Adipose tissue (tissue), 3 donors: ENCODE data around the gene NDFIP2. TPM values are rescaled to one million over a fixed set of nuclear protein-coding genes. Genes with fewer than 3 reads are reported as not detected.
"Not testable (repeated sequence)": the region's sequence is repeated elsewhere in the genome, so short reads cannot be mapped to it uniquely, and the experiment has no call there.

Experiments
- H3K27ac ChIP-seq: one replicate; pipeline ENCODE4 v1.5.1; 2013; ENCODE audit warnings: low read depth, low read length
- WGBS, 3 donors: extraction: QIAGEN DNeasy Blood & Tissue Kit; methylation state at CpG; one replicate each; pipeline ENCODE4 v1.1.7; 2013; 5-methylcytosine and 5-hydroxymethylcytosine counted together
- polyA plus RNA-seq, 3 donors: library from polyadenylated mRNA; stranded (reverse); fragments of 200-250 nt; gene quantifications; one replicate each; pipeline ENCODE4 v1.2.3, GENCODE V29; 2013
- donor health status: healthy with polysubstance abuse.
- donor health status: Bipolar disorder and iron deficiency.
- donor health status: healthy.

NDFIP2 gene
- polyA plus RNA-seq, 3 donors = 8.3 to 12.4 (median 11.0) TPM

GRCh38 chr13:79549355-79550106 is 68.6 kb downstream of the NDFIP2 start:
- WGBS, 3 donors = 66 to 89% (median 88%) methylated on average over 2 of the region's 2 CpGs
- no peak overlapping the region for H3K27ac ChIP-seq

GRCh38 chr13:79557666-79558065 is 76.7 kb downstream of the NDFIP2 start:
- WGBS, 3 donors = 98 to 100% (median 98%) methylated on average over 2 of the region's 2 CpGs
- H3K27ac ChIP-seq = no peak overlapping the region

GRCh38 chr13:79560954-79561353 is 80.0 kb downstream of the NDFIP2 start:
- WGBS, 3 donors = 83 to 91% (median 87%) methylated on average over 2 of the region's 2 CpGs
- no peak overlapping the region for H3K27ac ChIP-seq

GRCh38 chr13:79562557-79562956 is 81.6 kb downstream of the NDFIP2 start:
- H3K27ac ChIP-seq = no peak overlapping the region

- WGBS, 3 donors = 98 to 99% (median 98%) methylated on average over 2 of the region's 2 CpGs
Measured at GRCh38 chr13:79566118-79566517, 85.2 kb downstream of the NDFIP2 start.

GRCh38 chr13:79571147-79571546 is 90.2 kb downstream of the NDFIP2 start:
- 63 to 76% (median 65%) methylated on average over 1 of the region's 1 CpG for WGBS, 3 donors
- no peak overlapping the region for H3K27ac ChIP-seq

More at GRCh38 chr13:79566118-79566517, 85.2 kb downstream of the NDFIP2 start:
- no peak overlapping the region for H3K27ac ChIP-seq

- not testable (repeated sequence) for H3K27ac ChIP-seq
Measured at GRCh38 chr13:79573892-79574291, 92.9 kb downstream of the NDFIP2 start.

- 77 to 90% (median 88%) methylated on average over 4 of the region's 4 CpGs for WGBS, 3 donors
- H3K27ac ChIP-seq = no peak overlapping the region
Measured at GRCh38 chr13:79581870-79582315, 100.9 kb downstream of the NDFIP2 start.

GRCh38 chr13:79582896-79583295 is 101.9 kb downstream of the NDFIP2 start:
- 82 to 88% (median 86%) methylated on average over 1 of the region's 1 CpG for WGBS, 3 donors
- no peak overlapping the region for H3K27ac ChIP-seq

- no peak overlapping the region for H3K27ac ChIP-seq
- 57 to 68% (median 67%) methylated on average over 1 of the region's 1 CpG for WGBS, 3 donors
Measured at GRCh38 chr13:79585033-79585432, 104.1 kb downstream of the NDFIP2 start.

GRCh38 chr13:79589603-79590393 is 108.8 kb downstream of the NDFIP2 start:
- WGBS, 3 donors = 56 to 66% (median 62%) methylated on average over 7 of the region's 7 CpGs
- no peak overlapping the region for H3K27ac ChIP-seq

GRCh38 chr13:79590394-79590676 is 109.4 kb downstream of the NDFIP2 start:
- no peak overlapping the region for H3K27ac ChIP-seq

GRCh38 chr13:79591493-79591892 is 110.5 kb downstream of the NDFIP2 start:
- H3K27ac ChIP-seq = no peak overlapping the region

- 80 to 84% (median 84%) methylated on average over 2 of the region's 2 CpGs for WGBS, 3 donors
- no peak overlapping the region for H3K27ac ChIP-seq
Measured at GRCh38 chr13:79593121-79593520, 112.2 kb downstream of the NDFIP2 start.

- H3K27ac ChIP-seq = no peak overlapping the region
- 47 to 77% (median 49%) methylated on average over 2 of the region's 2 CpGs for WGBS, 3 donors
Measured at GRCh38 chr13:79593641-79594275, 112.8 kb downstream of the NDFIP2 start.

- 96 to 97% (median 96%) methylated on average over 27 to 33 of the region's 33 CpGs for WGBS, 3 donors
- not testable (repeated sequence) for H3K27ac ChIP-seq
Measured at GRCh38 chr13:79600146-79600545, 119.2 kb downstream of the NDFIP2 start.

GRCh38 chr13:79602936-79603335 is 122.0 kb downstream of the NDFIP2 start:
- WGBS, 3 donors = 49 to 75% (median 53%) methylated on average over 2 of the region's 2 CpGs
- no peak overlapping the region for H3K27ac ChIP-seq

GRCh38 chr13:79604752-79605151 is 123.8 kb downstream of the NDFIP2 start:
- WGBS, 3 donors = 9 to 15% (median 14%) methylated on average over 2 of the region's 2 CpGs
- H3K27ac ChIP-seq = no peak overlapping the region
